ENCODE results near the gene AQP3. TPM values are rescaled to one million over a fixed set of nuclear protein-coding genes. Genes with fewer than 3 reads are reported as not detected.

The AQP3 gene
- total and polyA plus RNA-seq, 2 of the 8 experiments (the other 6 are each of a cell fraction or from before 2014, with no cell fraction given): 2.6 to 7.6 TPM

DNA sequence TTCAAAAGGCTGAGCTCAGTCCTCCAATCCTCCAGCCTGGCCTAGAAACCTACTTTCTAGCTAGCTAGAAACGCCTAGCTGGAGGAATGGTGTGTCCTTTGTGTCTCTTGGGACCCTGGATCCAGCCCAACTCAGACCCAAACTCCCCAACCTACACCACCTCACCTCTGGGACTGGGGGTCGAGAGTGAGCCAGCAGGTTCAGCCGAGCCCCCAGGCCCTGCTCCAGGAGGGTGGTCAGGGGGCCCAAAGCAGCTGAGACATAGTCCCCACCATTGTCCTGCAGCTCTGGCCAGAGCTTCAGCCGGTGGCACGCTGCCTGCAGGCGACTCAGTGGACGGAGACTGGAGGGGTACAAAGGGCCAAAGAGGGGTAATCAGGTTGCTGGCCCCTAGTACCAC, 20.1 kb upstream of the AQP3 start (continued):
- TF ChIP-seq HDAC6 (IDR thresholded peaks at IDR 0.05; ENCODE audit: low read depth, low read length) (no peak), CEBPB (IDR thresholded peaks at IDR 0.05; ENCODE audit: low read depth, low read length) (no peak)
